Kidney (tissue), 14 donors: Measurements from ENCODE around the gene PDCD2. TPM values are rescaled to one million over a fixed set of nuclear protein-coding genes. Genes with fewer than 3 reads are reported as not detected.

Experiments
- DNase-seq, 5 donors: peaks; one replicate each; pipeline ENCODE4 v3.0.0-alpha.2; 2013 to 2020
- FAIRE-seq: peaks from 2 replicates; lab custom pipeline; 2012; peaks lifted over from hg19 to GRCh38; lab: Jason Lieb, UNC
- H3K27ac ChIP-seq, 2 donors: one replicate each; pipeline ENCODE4 v1.7.0; 2013; ENCODE audit warnings: low read depth in 2 of 2, low read length in 2 of 2, inconsistent platforms in 1 of 2
- H3K27me3 ChIP-seq: one replicate; pipeline ENCODE4 v1.7.1; 2013; ENCODE audit warnings: low read length, inconsistent platforms; ENCODE audit not compliant: control insufficient read depth, insufficient read depth
- H3K36me3 ChIP-seq, 3 donors: one replicate each; pipeline versions ENCODE4 v1.7.0 to v1.7.1; 2013; ENCODE audit warnings: low read length in 3 of 3, control low read depth in 1 of 3, inconsistent platforms in 1 of 3; ENCODE audit not compliant: insufficient read depth in 3 of 3, control insufficient read depth in 2 of 3
- H3K4me1 ChIP-seq, 3 donors: one replicate each; pipeline versions ENCODE4 v1.7.0 to v1.7.1; 2013; ENCODE audit warnings: low read length in 3 of 3, inconsistent platforms in 1 of 3, low read depth in 1 of 3; ENCODE audit not compliant: control insufficient read depth in 2 of 3, insufficient read depth in 2 of 3
- H3K4me3 ChIP-seq, 3 donors: one replicate each; pipeline versions ENCODE4 v1.7.0 to v1.8.1; 2013; ENCODE audit warnings: low read length in 3 of 3, control low read depth in 1 of 3, inconsistent platforms in 1 of 3
- H3K9ac ChIP-seq, 3 donors: one replicate each; pipeline versions ENCODE4 v1.7.0 to v1.7.1; 2013; ENCODE audit warnings: low read length in 3 of 3, control low read depth in 1 of 3, inconsistent platforms in 1 of 3
- H3K9me3 ChIP-seq, 3 donors: one replicate each; pipeline versions ENCODE4 v1.7.0 to v1.7.1; 2013; ENCODE audit warnings: low read length in 3 of 3, control low read depth in 1 of 3, inconsistent platforms in 1 of 3; ENCODE audit not compliant: control insufficient read depth in 2 of 3, insufficient read depth in 1 of 3
- intact Hi-C: fragments of 100-400 bp; cut with DNase I; formaldehyde crosslinking; loops from one replicate; pipeline ENCODE4 v1.11.1; 2022
- polyA plus RNA-seq: library from polyadenylated mRNA; stranded (reverse); fragments of 350-450 nt; fragmentation: Illumina TruSeq; extraction: RNeasy Lipid Tissue Mini Kit (QIAGEN cat#74804); gene quantifications from one replicate; pipeline ENCODE4 v1.2.3, GENCODE V29; 2014; ENCODE audit warnings: low read depth, low replicate concordance; ENCODE audit not compliant: insufficient read depth
- total RNA-seq: library from RNA; stranded (reverse); fragmentation: NEBNext Ultra II Directional; extraction: Animal tissue kit (Norgen Biotek cat#: 25700); gene quantifications from one replicate; pipeline ENCODE4 v1.2.1, GENCODE V29; 2021
- TF ChIP-seq, protein P1 (sequence below): IDR thresholded peaks from 3 replicates; pipeline ENCODE4 v1.5.1; 2012; ENCODE audit warnings: mild to moderate bottlenecking, moderate library complexity, borderline replicate concordance; ENCODE audit not compliant: insufficient read depth; ENCODE audit errors: extremely low read depth
- donor health status: control.
- donor health status: control.
- donor health status: control.
- donor health status: control.
- donor health status: control.
- donor health status: DM: yes; HTN: yes; CAD: no.
- donor health status: Normal renal cell carcinoma (clear cell type).

PDCD2 gene
- total and polyA plus RNA-seq, 2 donors from 2014 or later = 49.8 to 56.7 TPM

DNA sequence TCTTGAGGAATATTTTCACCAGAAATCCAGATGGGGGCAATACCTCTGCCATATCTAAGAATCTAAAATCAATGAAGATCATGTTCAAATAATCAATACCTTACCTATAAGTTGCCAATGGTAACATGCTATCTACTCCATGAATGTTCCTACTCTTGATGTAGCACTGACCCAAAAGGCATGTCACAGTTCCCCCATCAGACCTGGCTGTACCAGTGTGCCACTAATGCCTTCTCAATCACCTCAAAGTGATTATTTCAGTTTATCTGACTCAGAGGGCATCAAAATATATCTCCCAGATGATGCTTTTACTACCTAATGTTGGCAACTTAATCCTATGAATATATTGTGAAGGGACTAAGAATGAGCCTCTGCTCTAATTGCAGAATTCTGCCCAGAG, 5.5 kb downstream of the PDCD2 start:
- Histone ChIP-seq H3K9ac (no peak overlapping the region), H3K27me3 (no peaks in the 10 kb centered on the region), H3K4me1 (peaks cover 0 to 3% (median 0%) of the 10 kb centered on the region in 3 donors), H3K4me3 (no peak overlapping the region), H3K9me3 (no peaks in the 10 kb centered on the region), H3K36me3 (peaks cover 4 to 39% (median 35%) of the 10 kb centered on the region in 3 donors), H3K27ac (no peak overlapping the region)
- DNase-seq (no peak), FAIRE-seq (no peak)
- TF ChIP-seq, protein P1, sequence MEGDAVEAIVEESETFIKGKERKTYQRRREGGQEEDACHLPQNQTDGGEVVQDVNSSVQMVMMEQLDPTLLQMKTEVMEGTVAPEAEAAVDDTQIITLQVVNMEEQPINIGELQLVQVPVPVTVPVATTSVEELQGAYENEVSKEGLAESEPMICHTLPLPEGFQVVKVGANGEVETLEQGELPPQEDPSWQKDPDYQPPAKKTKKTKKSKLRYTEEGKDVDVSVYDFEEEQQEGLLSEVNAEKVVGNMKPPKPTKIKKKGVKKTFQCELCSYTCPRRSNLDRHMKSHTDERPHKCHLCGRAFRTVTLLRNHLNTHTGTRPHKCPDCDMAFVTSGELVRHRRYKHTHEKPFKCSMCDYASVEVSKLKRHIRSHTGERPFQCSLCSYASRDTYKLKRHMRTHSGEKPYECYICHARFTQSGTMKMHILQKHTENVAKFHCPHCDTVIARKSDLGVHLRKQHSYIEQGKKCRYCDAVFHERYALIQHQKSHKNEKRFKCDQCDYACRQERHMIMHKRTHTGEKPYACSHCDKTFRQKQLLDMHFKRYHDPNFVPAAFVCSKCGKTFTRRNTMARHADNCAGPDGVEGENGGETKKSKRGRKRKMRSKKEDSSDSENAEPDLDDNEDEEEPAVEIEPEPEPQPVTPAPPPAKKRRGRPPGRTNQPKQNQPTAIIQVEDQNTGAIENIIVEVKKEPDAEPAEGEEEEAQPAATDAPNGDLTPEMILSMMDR = no peak
- intact Hi-C loops = no loop called here

DNA sequence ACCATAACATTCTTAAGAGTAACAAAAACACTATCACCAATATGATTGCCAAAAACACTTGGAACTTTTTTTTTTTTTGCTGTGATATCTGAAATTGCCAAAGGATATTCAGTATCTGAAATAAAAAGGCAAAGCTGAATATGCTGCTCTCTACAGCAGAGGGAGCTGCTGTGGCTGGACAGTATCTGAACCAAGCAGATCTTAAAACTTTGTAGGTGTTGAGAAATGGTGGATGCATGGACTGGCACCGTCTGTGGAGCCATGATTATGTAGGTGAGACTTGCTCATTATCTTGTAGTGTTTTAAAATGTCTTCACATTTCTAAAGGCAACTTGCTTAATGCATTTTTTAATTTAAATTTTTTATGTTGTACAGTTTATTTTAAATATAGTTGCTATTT, 9.2 kb downstream of the PDCD2 start:
- no peaks in the 10 kb centered on the region for H3K27me3 ChIP-seq
- no peak for DNase-seq
- no peak overlapping the region for H3K27ac ChIP-seq
- H3K9me3 ChIP-seq = no peaks in the 10 kb centered on the region
- no peak overlapping the region for H3K9ac ChIP-seq
- H3K36me3 ChIP-seq = peaks cover 7 to 43% (median 33%) of the 10 kb centered on the region in 3 donors
- no peaks in the 10 kb centered on the region for H3K4me1 ChIP-seq
- intact Hi-C loops = no loop called here
- FAIRE-seq = no peak
- H3K4me3 ChIP-seq = no peak overlapping the region
- TF ChIP-seq, protein P1 = no peak

DNA sequence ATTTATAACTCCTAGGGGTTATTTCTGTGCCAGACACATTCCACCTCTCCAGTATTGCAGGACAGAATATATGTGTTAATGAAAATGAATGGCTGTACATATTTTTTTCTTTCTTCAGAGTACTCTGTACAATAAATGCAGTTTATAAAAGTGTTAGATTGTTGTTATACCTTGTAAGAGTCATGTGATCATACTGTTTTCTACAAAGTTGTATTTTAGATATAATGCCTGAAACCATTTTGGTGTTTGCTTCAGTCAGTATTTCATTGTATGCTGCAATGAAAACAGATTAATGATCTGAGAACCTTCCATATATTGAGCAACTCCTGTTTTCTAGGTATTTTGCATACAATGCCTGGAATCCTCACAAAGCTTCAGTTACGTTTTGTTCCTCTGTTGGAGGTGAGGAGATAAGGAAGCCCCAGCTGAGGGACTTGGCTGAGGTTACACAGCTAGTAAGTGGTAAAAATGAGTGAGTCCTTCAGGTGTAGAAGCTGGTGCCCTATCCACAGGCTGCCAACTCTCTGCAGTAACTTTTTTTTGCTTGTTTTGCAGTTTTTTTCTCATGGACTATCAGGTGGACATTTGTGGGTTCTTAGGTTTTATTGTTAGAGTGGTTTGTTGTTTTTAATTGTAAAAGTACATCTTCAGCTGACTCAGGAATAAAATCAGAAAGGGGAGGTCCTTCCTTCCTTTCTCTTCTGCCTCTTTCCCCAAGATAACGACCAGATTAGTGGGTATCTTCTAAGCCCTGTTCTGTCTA, 11.6 kb downstream of the PDCD2 start:
- peaks cover 5 to 44% (median 44%) of the 10 kb centered on the region in 3 donors for H3K36me3 ChIP-seq
- TF ChIP-seq, protein P1 = no peak
- no peak for FAIRE-seq

More for the DNA sequence above, 11.6 kb downstream of the PDCD2 start:
- no peak overlapping the region for H3K27ac ChIP-seq
- intact Hi-C loops = no loop called here
- DNase-seq = no peak
- H3K4me3 ChIP-seq = no peak overlapping the region
- H3K27me3 ChIP-seq = no peaks in the 10 kb centered on the region
- no peak overlapping the region for H3K9ac ChIP-seq
- H3K4me1 ChIP-seq = no peaks in the 10 kb centered on the region
- no peaks in the 10 kb centered on the region for H3K9me3 ChIP-seq
